ENCODE data around the gene ST3GAL3. TPM values are rescaled to one million over a fixed set of nuclear protein-coding genes. Genes with fewer than 3 reads are reported as not detected.

ST3GAL3 gene
- total and polyA plus RNA-seq, 3 donors from 2014 or later: 42.9 to 62.0 (median 50.7) TPM

GRCh38 chr1:43836267-43836951 lies 129.1 kb downstream of the ST3GAL3 start:
- intact Hi-C loops (cut with DNase I; ENCODE audit: low total_unique reads): no loop called here

GRCh38 chr1:43839056-43839455 lies 131.7 kb downstream of the ST3GAL3 start:
- intact Hi-C loops (cut with DNase I; ENCODE audit: low total_unique reads): no loop called here
- TF ChIP-seq POLR2A (IDR thresholded peaks at IDR 0.05): no peak
- no peak for TF ChIP-seq CTCF (IDR thresholded peaks at IDR 0.05)
- 46 to 58% methylated on average over 5 of the region's 5 CpGs for WGBS, 2 donors
- no peaks in the 10 kb centered on the region for H3K36me3 ChIP-seq (ENCODE audit: low read depth, missing control alignments)
- DNase-seq: no peak
- H3K4me3 ChIP-seq: no peak overlapping the region
- H3K4me1 ChIP-seq: peaks cover 9% of the 10 kb centered on the region
- H3K27me3 ChIP-seq: no peaks in the 10 kb centered on the region
- H3K27ac ChIP-seq: peak overlapping the region; percentile 47 to 60
- H3K9me3 ChIP-seq: no peaks in the 10 kb centered on the region

More at GRCh38 chr1:43836267-43836951, 129.1 kb downstream of the ST3GAL3 start:
- no peaks in the 10 kb centered on the region for H3K9me3 ChIP-seq
- no peak overlapping the region for H3K27ac ChIP-seq
- 75 to 84% methylated on average over 4 to 6 of the region's 6 CpGs for WGBS, 2 donors
- no peak for TF ChIP-seq CTCF (IDR thresholded peaks at IDR 0.05)
- TF ChIP-seq POLR2A (IDR thresholded peaks at IDR 0.05): no peak
- no peaks in the 10 kb centered on the region for H3K27me3 ChIP-seq
- H3K4me3 ChIP-seq: no peak overlapping the region
- no peaks in the 10 kb centered on the region for H3K36me3 ChIP-seq (ENCODE audit: low read depth, missing control alignments)
- H3K4me1 ChIP-seq: peaks cover 9% of the 10 kb centered on the region
- no peak for DNase-seq

GRCh38 chr1:43841321-43842174 lies 134.2 kb downstream of the ST3GAL3 start:
- Histone ChIP-seq H3K36me3 (ENCODE audit: low read depth, missing control alignments) (no peaks in the 10 kb centered on the region), H3K27ac (no peak overlapping the region), H3K9me3 (no peaks in the 10 kb centered on the region), H3K27me3 (no peaks in the 10 kb centered on the region), H3K4me1 (peaks cover 9% of the 10 kb centered on the region), H3K4me3 (no peak overlapping the region)
- TF ChIP-seq CTCF (IDR thresholded peaks at IDR 0.05) (no peak), POLR2A (IDR thresholded peaks at IDR 0.05) (no peak)
- 84 to 100% methylated on average over 1 of the region's 1 CpG for WGBS, 2 donors
- intact Hi-C loops (cut with DNase I; ENCODE audit: low total_unique reads): no loop called here
- DNase-seq: no peak

GRCh38 chr1:43842175-43842498 lies 134.8 kb downstream of the ST3GAL3 start:
- Histone ChIP-seq H3K4me3 (no peak overlapping the region), H3K9me3 (no peaks in the 10 kb centered on the region), H3K4me1 (peaks cover 9% of the 10 kb centered on the region), H3K27me3 (no peaks in the 10 kb centered on the region), H3K36me3 (ENCODE audit: low read depth, missing control alignments) (no peaks in the 10 kb centered on the region), H3K27ac (no peak overlapping the region)
- TF ChIP-seq POLR2A (IDR thresholded peaks at IDR 0.05) (no peak), CTCF (IDR thresholded peaks at IDR 0.05) (no peak)
- no peak for DNase-seq
- WGBS, 2 donors: 97 to 98% methylated on average over 2 of the region's 2 CpGs
- intact Hi-C loops (cut with DNase I; ENCODE audit: low total_unique reads): no loop called here

Data from testis (tissue), 3 donors.